Keratinocyte (primary cell): Measurements from ENCODE around the gene MNAT1. TPM values are rescaled to one million over a fixed set of nuclear protein-coding genes. Genes with fewer than 3 reads are reported as not detected.
"Not testable (repeated sequence)": the region's sequence is repeated elsewhere in the genome, so short reads cannot be mapped to it uniquely, and the experiment has no call there.

ENCODE experiments used
- DNase-seq: peaks from one replicate; pipeline ENCODE4 v3.0.0-alpha.2; 2011; ENCODE audit warnings: low read depth, missing footprints, low spot score
- FAIRE-seq: peaks from 2 replicates; lab custom pipeline; 2011; peaks lifted over from hg19 to GRCh38; lab: Jason Lieb, UNC
- H2AFZ ChIP-seq: 2 replicates; pipeline ENCODE4 v1.6.0; 2012; ENCODE audit warnings: low read length, control low read depth, inconsistent platforms; ENCODE audit not compliant: control insufficient read depth
- H3K27ac ChIP-seq: 2 replicates; pipeline ENCODE4 v1.5.1; 2011; ENCODE audit warnings: low read length; ENCODE audit not compliant: control insufficient read depth, insufficient read depth
- H3K27me3 ChIP-seq: 3 replicates; pipeline ENCODE4 v1.6.0; 2011; ENCODE audit warnings: low read length; ENCODE audit not compliant: control insufficient read depth, insufficient read depth; ENCODE audit errors: extremely low read depth
- H3K36me3 ChIP-seq, 2 experiments: 2 replicates in 1 of 2; 3 replicates in 1 of 2; pipeline ENCODE4 v1.5.1; 2011; ENCODE audit warnings: low read length in 2 of 2, mild to moderate bottlenecking in 1 of 2; ENCODE audit not compliant: control insufficient read depth in 2 of 2, insufficient read depth in 2 of 2; ENCODE audit errors: extremely low read depth in 1 of 2
- H3K4me1 ChIP-seq: 3 replicates; pipeline ENCODE4 v1.5.1; 2011; ENCODE audit warnings: low read length; ENCODE audit not compliant: control insufficient read depth, insufficient read depth; ENCODE audit errors: extremely low read depth
- H3K4me2 ChIP-seq: 3 replicates; pipeline ENCODE4 v1.6.0; 2011; ENCODE audit warnings: low read depth, low read length; ENCODE audit not compliant: control insufficient read depth, insufficient read depth; ENCODE audit errors: extremely low read depth
- H3K4me3 ChIP-seq, 3 experiments: fragments of 200-600 bp in 1 of 3; sonication (generic) in 1 of 3; 2 replicates in 2 of 3; 3 replicates in 1 of 3; pipeline ENCODE4 v1.5.1; 2011 to 2016; ENCODE audit warnings: low read length in 3 of 3, mild to moderate bottlenecking in 3 of 3, control low read depth in 2 of 3, inconsistent platforms in 1 of 3, low read depth in 1 of 3, mixed read lengths in 1 of 3, mixed run types in 1 of 3, moderate library complexity in 1 of 3; ENCODE audit not compliant: control insufficient read depth in 2 of 3, insufficient read depth in 2 of 3; ENCODE audit errors: extremely low read depth in 1 of 3
- H3K79me2 ChIP-seq: 2 replicates; pipeline ENCODE4 v1.6.0; 2012; ENCODE audit warnings: low read length; ENCODE audit not compliant: control insufficient read depth, insufficient read depth
- H3K9ac ChIP-seq: 3 replicates; pipeline ENCODE4 v1.6.0; 2011; ENCODE audit warnings: low read length; ENCODE audit not compliant: control insufficient read depth, insufficient read depth; ENCODE audit errors: extremely low read depth
- H3K9me1 ChIP-seq: 3 replicates; pipeline ENCODE4 v1.6.0; 2011; ENCODE audit warnings: low read length; ENCODE audit not compliant: control insufficient read depth, insufficient read depth; ENCODE audit errors: extremely low read depth
- H3K9me3 ChIP-seq: 2 replicates; pipeline ENCODE4 v1.5.1; 2012; ENCODE audit warnings: low read depth, low read length; ENCODE audit not compliant: control insufficient read depth
- H4K20me1 ChIP-seq: 3 replicates; pipeline ENCODE4 v1.6.0; 2011; ENCODE audit warnings: low read length; ENCODE audit not compliant: control insufficient read depth, insufficient read depth; ENCODE audit errors: extremely low read depth
- EZH2 ChIP-seq: IDR thresholded peaks from one replicate; pipeline ENCODE4 v1.6.1; 2012; ENCODE audit warnings: inconsistent platforms, mild to moderate bottlenecking, low read length, moderate library complexity
- dilution Hi-C: fragments of 300-500 bp; cut with MboI; formaldehyde crosslinking; loops from one replicate; pipeline ENCODE4 v1.7.0; 2020; ENCODE audit warnings: low sequenced_read_pairs; ENCODE audit not compliant: extremely low pct_ligation_motif_present
- polyA plus RNA-seq, 5 experiments: library from polyadenylated mRNA; depleted of rRNA in 3 of 5; stranded (reverse) in 3 of 5; stranded (forward) in 1 of 5; unstranded in 1 of 5; fragments of >200 nt; gene quantifications; 1 replicate in 1 of 5; 2 replicates in 3 of 5; 3 replicates in 1 of 5; pipeline versions ENCODE4 v1.2.1 to v1.2.3, GENCODE V29; 2011 to 2012; ENCODE audit warnings: missing spikeins in 2 of 5, low read depth in 1 of 5, low replicate concordance in 1 of 5
- TF ChIP-seq, protein P1 (sequence below), 3 experiments: IDR thresholded peaks in 1 of 3; conservative IDR thresholded peaks in 1 of 3; optimal IDR thresholded peaks in 1 of 3; 2 replicates in 2 of 3; 3 replicates in 1 of 3; pipeline versions ENCODE3 to v1.5.1; 2011; ENCODE audit warnings: low read length in 3 of 3, mild to moderate bottlenecking in 3 of 3, moderate library complexity in 2 of 3, control low read depth in 1 of 3, inconsistent platforms in 1 of 3; ENCODE audit not compliant: insufficient read depth in 2 of 3; ENCODE audit errors: extremely low read depth in 1 of 3

MNAT1 gene
- polyA plus RNA-seq, 1 donor (not counting 4 experiments of a cell fraction or from before 2014, with no cell fraction given) = 79.5 TPM

DNA sequence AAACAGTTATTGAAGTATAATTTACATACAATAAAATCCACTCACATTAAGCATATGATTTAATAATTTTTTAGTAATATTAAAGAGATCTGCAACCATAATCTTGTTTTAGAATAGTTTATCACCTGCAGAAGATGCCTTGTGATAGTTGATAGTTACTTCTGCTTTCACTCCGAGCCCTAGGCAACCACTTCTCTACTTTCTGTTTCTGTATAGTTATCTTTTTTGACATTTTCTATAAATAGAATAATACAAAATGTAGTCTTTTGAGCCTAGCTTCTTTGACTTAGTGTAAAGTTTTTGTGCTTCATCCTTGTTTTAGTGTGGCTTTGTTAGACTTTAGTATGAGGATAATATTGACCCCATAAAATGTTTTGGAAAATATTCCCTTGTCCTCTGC is 111.0 kb downstream of the MNAT1 start:
- Histone ChIP-seq H3K4me3 (no peak overlapping the region), H3K9me1 (no peaks in the 10 kb centered on the region), H3K4me2 (no peak overlapping the region), H4K20me1 (no peaks in the 10 kb centered on the region), H2AFZ (no peak overlapping the region), H3K79me2 (no peaks in the 10 kb centered on the region), H3K9me3 (no peaks in the 10 kb centered on the region), H3K27me3 (no peaks in the 10 kb centered on the region), H3K4me1 (no peaks in the 10 kb centered on the region), H3K9ac (no peak overlapping the region), H3K27ac (no peak overlapping the region), H3K36me3 (no peaks in the 10 kb centered on the region)
- FAIRE-seq (no peak), DNase-seq (no peak)
- dilution Hi-C loops = no loop called here
- TF ChIP-seq, protein P1, sequence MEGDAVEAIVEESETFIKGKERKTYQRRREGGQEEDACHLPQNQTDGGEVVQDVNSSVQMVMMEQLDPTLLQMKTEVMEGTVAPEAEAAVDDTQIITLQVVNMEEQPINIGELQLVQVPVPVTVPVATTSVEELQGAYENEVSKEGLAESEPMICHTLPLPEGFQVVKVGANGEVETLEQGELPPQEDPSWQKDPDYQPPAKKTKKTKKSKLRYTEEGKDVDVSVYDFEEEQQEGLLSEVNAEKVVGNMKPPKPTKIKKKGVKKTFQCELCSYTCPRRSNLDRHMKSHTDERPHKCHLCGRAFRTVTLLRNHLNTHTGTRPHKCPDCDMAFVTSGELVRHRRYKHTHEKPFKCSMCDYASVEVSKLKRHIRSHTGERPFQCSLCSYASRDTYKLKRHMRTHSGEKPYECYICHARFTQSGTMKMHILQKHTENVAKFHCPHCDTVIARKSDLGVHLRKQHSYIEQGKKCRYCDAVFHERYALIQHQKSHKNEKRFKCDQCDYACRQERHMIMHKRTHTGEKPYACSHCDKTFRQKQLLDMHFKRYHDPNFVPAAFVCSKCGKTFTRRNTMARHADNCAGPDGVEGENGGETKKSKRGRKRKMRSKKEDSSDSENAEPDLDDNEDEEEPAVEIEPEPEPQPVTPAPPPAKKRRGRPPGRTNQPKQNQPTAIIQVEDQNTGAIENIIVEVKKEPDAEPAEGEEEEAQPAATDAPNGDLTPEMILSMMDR (optimal IDR thresholded peaks at IDR 0.05 in 1 of 3, IDR thresholded peaks at IDR 0.05 in 1 of 3, conservative IDR thresholded peaks at IDR 0.05 in 1 of 3; ENCODE audit: extremely low read depth in 1 of 3, insufficient read depth in 2 of 3, low read length in 3 of 3) = no peak
- no peak for TF ChIP-seq EZH2

DNA sequence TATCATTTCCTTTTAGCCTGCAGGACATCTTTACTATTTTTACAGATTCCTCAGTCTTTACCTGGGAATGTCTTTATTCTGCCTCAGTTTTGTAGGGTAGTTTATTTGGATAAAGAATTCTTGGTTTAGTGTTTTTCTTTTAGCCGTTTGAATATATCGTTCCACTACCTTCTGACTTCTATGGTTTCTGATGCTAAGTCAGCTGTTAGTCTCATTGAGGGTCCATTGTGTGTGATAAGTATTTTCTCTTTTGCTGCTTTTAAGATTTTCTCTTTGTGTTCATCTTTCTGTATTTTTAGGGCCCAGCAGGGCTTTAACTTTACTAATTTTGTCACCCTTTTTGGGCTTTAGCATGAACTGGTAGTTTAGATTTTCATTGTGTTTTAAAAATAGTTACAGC is 113.5 kb downstream of the MNAT1 start:
- dilution Hi-C loops = no loop called here
- Histone ChIP-seq H3K9me3 (no peaks in the 10 kb centered on the region), H2AFZ (no peak overlapping the region), H3K9me1 (no peaks in the 10 kb centered on the region), H3K27me3 (no peaks in the 10 kb centered on the region), H3K4me1 (no peaks in the 10 kb centered on the region), H3K27ac (no peak overlapping the region), H3K9ac (no peak overlapping the region), H3K4me3 (no peak overlapping the region), H4K20me1 (no peaks in the 10 kb centered on the region), H3K4me2 (no peak overlapping the region), H3K36me3 (peaks cover 0 to 2% of the 10 kb centered on the region in 2 experiments), H3K79me2 (peaks cover 2% of the 10 kb centered on the region)
- FAIRE-seq = peak; percentile 48
- no peak for TF ChIP-seq EZH2
- TF ChIP-seq, protein P1 (optimal IDR thresholded peaks at IDR 0.05 in 1 of 3, IDR thresholded peaks at IDR 0.05 in 1 of 3, conservative IDR thresholded peaks at IDR 0.05 in 1 of 3; ENCODE audit: extremely low read depth in 1 of 3, insufficient read depth in 2 of 3, low read length in 3 of 3) = no peak
- DNase-seq = no peak

DNA sequence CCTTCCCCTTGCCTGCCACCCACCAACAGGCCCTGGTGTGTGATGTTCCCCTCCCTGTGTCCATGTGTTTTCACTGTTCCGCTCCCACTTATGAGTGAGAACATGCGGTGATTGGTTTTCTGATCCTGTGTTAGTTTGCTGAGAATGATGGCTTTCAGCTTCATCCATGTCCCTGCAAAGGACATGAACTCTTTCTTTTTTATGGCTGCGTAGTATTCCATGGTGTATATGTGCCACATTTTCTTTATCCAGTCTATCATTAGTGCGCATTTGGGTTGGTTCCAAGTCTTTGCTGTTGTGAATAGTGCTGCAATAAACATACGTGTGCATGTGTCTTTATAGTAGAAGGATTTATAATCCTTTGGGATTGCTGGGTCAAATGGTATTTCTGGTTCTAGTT is 117.1 kb downstream of the MNAT1 start:
- dilution Hi-C loops, H3K4me1 ChIP-seq, H4K20me1 ChIP-seq, H3K79me2 ChIP-seq, H2AFZ ChIP-seq, H3K9ac ChIP-seq, H3K4me3 ChIP-seq, FAIRE-seq, H3K27ac ChIP-seq, H3K4me2 ChIP-seq, H3K36me3 ChIP-seq, DNase-seq, H3K9me1 ChIP-seq, H3K27me3 ChIP-seq, H3K9me3 ChIP-seq: not testable (repeated sequence)
